Hematopoietic multipotent progenitor cell (in vitro differentiated cells): Measurements from ENCODE around the gene PREP. TPM values are rescaled to one million over a fixed set of nuclear protein-coding genes. Genes with fewer than 3 reads are reported as not detected.
"Not testable (repeated sequence)": the region's sequence is repeated elsewhere in the genome, so short reads cannot be mapped to it uniquely, and the experiment has no call there.

ENCODE experiments used
- DNase-seq, 3 donors: peaks; one replicate each; pipeline ENCODE4 v3.0.0-alpha.2; 2011 to 2015; ENCODE audit warnings: low read depth in 2 of 3, low spot score in 2 of 3
- total RNA-seq: library from RNA; depleted of rRNA; stranded (reverse); fragments of >200 nt; gene quantifications from one replicate; pipeline ENCODE4 v1.2.3, GENCODE V29; 2012

Gene PREP
- total RNA-seq, 1 donor, result 14.8 TPM

DNA sequence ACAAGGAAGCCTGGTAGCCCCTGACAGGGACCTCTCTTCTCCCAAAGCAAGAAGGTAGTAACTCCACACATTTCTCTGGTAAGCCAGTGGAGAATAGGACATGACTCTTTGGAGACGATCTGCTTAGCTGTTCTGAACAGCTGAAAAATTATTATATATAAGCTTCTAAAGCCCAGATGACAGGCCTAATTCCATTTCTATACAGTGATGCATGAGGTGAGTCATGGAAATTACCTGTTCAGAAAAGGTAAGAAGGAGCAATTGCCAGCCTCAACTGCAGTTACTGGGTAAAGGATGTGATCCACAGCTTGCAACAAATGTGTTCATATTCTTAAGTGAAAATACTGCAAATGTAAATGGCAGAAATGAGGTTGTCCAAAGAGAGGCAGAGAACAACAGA, 54.0 kb downstream of the PREP start:
- DNase-seq, result no peak

DNA sequence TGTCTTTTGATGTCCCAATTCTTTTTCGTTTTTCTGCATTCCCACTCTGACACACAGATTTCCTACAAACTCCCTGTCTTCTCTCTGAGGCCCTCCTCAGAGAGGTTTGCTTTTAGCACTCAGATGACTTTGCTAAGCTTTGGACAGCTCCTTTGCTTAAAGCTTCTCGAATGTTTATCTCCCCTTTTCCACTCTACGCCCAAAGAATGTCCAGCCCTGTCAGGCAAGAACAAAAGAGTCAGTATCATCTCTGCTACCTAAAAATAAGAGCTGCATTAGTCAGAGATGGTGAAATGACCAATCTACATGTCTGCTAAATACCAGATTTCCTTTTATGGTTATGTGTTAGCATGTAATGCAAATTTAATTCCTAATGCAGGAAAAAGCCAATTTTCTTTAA, 56.8 kb downstream of the PREP start:
- no peak for DNase-seq

DNA sequence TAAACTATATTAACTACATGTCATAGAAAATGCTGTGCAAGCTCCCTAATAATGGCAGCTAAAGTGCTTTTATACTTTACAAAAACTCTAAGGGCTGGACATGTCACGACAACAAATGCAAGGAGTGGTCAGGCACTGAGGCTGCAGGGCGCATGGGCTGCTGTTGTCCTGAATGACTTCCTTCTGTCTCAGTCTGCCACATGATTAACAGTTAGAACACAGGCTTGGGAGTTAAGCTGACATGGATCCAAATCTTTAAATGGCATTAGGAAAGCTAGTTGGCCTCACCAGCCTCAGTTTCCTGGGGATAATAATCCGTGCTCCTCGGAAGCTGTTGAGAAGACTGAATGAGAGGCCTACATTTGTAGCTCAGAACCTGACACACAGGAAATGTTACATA, 57.4 kb downstream of the PREP start:
- no peak for DNase-seq

DNA sequence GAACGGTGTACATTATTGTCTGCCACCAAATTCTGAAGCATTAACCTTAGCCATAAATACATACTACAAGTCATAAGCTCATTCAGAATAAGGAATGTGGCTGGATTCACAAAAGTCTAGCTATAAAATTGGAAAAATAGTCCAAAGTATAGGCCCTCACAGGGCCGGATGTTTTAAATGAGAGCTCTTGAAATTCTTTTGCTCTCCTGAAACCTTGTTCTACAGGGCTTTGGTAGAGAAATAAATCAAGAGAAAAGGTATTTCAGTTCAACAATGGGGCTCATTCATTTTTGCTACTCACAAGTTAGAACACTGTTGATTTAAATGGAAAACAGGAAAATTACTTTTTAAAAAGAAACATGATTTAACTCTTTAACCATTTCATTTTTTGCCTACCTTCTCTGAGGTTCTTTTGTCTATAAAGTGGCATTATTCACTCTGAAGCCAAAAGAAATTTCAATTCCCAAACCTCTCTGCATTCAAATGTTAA, 58.0 kb downstream of the PREP start:
- no peak for DNase-seq

DNA sequence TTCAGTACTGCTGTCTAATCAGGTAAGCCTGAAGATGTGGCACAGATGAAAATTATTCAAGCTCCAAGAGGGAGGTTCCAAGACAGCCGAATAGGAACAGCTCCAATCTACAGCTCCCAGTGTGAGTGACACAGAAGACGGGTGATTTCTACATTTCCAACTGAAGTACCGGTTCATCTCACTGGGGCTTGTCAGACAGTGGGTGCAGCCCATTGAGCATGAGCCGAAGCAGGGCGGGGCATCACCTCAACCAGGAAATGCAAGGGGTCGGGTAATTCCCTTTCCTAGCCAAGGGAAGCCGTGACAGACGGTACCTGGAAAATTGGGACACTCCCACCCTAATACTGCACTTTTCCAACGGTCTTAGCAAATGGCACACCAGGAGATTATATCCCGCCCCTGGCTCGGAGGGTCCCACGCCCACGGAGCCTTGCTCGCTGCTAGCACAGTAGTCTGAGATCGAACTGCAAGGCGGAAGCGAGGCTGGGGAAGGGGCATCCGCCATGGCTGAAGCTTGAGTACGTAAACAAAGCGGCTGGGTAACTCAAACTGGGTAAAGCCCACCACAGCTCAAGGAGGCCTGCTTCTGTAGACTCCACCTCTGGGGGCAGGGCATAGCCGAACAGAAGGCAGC, 64.4 kb downstream of the PREP start:
- DNase-seq, result not testable (repeated sequence)

DNA sequence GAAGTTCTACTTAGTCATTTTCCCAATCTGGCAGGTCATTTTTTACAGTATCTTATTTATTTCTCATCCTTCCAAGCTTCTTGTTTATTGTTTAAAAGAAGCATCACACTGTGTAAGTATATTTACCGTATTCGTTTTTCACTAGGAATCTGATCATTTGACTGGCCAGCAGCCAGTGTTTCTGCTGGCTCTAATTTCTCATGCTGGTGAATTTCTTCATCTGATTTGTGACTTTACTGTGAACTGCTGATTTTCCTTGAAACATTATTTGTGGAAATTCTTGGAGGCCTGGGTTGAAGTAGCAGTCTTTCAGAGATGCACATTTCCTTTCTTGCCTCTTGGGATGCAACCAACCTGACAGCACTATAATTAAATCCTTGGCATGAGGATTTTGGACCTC, 65.9 kb downstream of the PREP start:
- DNase-seq, result no peak

DNA sequence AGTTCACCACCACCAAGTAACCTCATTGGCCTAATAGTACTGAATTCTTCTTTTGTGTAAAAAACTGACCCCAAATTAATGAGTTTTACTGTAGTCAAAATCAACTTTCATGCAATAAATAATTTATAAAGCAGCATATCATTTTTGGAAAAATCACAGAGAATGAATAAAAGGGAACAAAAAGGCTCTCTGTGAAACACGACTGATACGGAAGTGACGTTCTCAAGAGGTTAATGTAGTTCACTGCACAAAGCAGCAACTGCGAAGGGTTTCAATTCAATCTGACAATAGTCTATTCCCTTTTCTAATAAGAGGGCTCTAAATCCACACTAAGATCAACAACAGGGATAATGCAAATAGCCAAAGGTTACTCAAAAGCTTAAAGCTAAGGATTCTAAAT, 70.3 kb downstream of the PREP start:
- DNase-seq, result no peak

DNA sequence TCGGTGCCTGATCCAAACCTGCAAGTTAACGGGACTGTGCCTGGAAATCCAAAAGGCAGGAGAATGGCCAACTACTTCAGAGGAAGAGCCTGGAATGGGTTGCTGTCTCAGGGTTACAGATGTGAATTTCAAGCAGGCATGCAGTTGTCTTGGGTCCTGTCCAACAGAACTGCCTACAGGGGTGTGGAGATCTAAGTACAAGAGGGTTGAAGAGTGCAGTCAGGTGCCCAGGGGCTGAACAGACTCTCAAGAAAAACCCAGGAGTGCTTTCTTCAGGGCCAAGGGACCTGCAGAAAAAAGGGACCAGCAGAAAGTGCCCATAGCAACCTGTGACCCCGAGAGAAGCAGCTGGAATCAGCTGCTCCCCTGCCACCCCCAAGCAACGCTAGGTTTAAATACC, 71.0 kb downstream of the PREP start:
- no peak for DNase-seq

DNA sequence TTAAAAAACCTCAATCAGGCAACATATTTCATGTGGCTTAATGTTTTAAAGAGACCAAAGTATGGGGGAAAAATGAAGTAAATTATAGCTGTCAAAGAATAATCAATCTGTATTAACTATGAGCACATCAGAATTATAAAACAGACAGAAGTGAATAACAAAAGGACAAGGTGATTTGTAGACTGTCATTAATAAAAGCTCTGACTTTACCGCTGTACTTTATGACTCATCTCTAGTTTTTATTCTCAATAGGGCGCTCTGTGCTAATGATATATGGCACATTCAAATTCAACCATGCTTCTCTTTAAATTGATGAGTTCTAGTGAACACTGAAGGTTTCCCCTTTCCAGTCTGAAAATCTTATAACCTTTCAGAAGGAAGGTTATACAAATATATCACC, 72.0 kb downstream of the PREP start:
- no peak for DNase-seq

DNA sequence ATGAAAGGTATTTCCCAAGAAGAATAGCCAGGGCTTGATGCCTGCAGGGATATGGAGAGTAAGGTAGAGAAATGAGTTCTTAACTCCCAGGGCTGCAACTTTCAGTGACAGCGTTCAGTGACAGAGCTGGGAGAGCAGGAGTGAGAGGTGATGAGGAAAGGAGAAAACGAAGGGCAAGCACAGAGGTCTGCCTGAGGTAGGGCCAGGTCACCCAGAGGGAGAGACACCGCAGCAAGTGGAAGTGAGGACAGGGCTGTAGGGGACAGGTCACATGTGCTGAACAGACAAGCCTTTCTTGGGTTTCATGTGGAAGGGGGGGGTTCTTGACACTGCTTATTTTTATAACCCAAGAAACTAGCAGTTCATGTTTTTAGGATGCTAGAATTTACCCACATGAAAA, 72.5 kb downstream of the PREP start:
- DNase-seq, result no peak

DNA sequence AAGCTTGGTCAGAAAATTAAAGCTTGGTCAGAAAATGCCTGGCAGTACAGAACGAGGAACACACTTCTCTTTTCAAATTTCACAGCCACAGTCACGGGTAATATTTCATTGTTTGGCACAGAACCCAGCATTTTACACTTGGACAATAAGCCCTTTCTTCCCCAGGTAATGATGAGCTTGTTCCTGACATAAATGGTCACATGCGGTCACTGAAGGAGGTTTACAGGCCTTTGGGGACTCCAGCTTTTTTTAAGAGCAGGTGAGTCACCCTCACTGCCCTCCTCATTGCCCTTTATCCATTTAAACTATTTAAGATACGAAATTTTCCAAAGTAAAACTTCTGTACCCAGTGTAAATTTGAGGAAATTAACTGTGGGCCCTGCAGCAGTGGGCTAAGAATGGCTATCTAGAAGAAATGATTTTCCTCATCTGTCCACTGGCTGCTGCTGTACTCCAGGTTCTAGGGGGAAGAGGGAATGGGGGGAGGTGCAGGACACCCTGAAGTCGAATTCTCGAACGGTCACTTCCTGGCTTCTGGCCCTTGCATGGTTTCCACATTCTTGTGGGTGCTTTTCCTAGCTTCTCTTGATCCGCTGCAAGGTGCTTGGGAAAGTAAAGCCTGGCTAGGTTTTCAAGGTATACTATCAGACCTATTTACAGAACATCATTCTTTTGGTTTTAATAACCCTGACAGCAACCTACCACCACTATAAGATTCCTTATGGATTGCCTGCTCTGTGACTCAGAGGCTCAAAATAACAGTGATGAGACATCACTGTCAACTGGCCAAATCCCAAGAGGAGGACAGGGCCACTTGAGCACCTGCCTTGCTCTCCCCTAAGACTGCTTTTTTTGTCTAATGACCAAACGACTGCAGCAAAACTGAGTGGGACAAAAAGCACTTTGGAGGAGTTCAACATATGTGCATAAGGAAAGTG, 75.8 kb downstream of the PREP start:
- no peak for DNase-seq

DNA sequence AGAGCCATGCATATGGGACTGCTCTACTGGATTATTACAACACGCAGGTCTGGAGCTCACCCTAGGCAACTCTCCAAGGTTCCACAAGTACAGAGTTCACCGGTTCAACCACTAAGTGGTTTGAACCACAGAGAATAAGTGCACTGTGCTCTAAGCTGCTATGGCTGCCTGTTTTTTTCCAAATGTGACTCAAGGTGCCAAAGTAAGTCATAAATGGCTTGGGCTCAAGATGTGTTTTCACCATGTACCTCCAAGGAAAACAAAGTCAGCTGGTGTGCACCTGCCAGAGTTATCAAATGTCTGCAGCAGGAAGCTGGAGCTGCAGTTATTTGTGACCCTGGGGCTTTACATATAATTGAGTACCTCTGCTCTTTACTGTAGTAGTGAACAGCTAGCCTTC, 76.7 kb downstream of the PREP start:
- no peak for DNase-seq

DNA sequence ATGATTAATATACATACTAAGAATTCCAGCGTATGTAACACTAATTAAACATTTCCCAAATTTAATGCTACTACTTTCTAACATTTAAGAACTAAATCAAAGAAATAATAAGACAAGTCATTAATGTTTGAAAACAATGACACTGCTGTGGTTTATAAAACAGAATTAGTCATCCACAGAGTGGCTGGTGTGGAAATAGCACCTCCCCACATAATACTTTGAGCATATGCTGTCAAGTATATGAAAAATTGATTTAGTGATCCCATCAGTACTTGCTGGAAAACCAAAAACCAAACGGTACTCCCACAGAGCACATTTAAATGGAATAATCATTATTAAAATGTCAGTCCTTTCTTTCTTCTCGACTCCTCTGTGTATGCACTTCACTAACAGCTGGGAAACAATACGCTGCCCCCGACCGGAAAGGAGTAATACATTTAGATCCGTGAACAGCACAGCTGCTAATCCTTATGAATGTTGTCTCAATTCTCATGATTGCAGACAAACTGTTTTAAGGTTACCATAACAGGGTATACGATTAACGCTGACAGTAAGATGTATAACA, 78.4 kb downstream of the PREP start:
- no peak for DNase-seq

DNA sequence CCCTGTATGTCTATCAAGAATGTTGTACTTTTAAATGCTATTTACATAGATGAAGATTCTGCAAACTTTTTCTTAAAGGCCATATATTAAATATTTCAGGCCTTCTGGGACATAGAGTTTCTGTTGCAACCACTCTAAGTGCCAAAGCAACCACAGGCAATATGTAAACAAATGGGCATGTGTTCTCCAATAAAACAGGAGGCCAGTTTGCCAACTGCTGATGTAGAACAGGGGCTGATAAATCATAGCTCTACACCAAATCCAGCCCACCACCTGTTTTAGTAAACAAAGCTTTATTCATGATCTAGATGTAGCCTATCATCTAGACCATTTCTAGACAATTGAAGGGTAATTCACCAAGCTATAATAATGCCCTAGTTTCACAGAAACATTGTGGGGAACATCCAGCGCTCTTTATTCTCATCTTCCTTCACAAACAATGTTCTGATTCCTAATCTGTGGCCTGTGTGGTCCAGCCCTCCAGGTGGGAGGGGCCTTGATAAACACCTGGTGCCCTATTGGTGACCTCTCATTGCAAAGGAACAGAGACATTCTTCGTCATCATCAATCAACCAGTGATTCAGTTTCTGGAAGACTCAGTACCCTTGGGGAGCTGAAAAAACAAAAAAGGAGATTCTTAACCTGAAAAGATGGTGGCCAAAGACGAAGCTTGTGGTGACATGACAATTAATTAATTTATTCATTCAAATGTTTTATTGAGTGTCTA, 80.2 kb downstream of the PREP start:
- DNase-seq, result no peak

DNA sequence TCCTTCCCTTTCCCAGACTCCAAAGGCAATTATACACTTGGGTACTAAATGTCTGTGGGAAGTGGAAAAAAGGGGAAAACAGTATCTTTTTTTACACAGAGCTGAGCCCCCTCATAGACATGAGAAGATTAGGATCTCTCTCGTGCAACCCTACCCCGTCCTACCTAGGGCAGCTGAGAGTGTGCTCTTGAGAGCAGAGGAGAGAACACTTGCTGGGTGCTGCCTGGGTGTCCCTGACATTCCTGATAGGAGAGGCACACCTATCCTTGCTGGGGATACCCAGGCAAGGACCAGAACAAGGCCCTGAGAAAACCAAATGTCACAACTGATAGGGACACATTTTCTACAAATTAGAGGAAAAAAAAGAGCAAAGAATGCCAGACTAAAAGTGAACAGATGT, 81.2 kb downstream of the PREP start:
- DNase-seq, result no peak

DNA sequence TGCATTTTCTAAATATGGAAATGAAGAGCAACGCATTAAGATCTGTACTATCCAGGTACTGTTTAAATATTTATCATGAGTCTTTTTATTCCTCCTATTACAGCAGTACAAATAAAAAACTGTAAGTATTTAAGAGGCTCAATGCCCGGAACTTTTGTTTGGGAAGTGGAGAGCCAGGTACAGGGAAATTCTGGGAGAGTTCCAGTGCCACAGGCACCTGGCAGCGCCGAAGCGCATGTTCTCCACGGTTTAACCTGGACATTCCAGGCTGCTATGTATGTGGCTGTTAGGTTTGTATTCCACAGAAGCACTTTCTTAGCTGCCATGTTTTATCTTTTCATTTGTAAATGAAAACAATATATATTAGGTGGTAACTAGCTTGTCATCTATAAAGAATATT, 81.7 kb downstream of the PREP start:
- DNase-seq, result no peak

DNA sequence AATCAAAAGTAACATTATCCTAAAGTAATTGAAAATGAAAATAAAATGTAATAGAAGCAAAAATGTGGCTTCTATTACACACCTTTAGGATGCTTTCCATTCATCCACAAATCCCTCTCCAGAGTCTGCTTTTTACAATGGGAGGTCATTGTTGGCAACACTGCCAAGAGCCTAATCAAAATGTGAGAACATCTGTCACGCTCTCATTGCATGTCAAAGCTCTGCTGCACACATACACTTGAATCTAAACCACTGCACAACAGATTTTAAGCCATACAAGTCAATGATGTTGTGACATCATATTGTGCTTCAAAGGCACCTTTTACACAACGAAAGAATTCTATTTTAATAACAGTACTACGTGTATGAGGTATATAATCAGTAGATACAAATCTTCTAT, 82.1 kb downstream of the PREP start:
- no peak for DNase-seq

DNA sequence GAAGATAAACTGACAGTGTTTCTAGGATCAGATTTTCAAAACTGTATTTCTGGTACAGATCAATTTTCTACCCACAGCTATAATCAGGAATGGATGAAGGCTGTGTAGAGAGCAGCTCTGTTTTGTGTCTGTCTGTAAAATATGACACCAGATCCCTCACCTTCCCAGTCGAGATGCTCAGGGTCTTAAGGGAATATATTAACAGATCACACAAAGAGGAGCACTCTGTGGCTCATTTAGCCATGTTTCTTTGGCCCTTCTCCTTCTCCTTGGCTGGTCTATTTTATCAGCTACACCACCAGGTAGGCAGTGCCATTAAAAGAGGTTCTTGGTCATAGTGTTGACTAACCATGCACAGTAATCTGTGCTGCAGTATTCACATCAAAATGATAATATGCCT, 82.6 kb downstream of the PREP start:
- no peak for DNase-seq

DNA sequence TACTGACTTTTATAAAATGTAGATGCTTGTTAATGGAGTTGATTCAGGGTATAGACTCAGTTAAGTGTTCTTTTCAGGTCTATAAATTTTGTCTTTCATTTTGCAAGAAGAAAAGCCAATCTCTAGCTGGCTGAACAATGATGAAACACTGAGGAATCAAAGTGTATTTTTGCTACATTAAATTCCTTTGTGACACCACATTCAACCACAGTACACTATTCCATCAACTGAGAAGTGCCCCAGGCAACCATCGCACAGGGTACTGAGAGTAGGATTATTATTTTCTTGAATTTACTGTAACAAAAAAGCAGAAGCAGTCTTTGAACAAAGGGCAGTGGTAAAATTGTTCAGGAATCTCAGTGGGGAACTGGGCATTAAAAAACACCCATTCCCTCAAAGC, 83.6 kb downstream of the PREP start:
- no peak for DNase-seq

DNA sequence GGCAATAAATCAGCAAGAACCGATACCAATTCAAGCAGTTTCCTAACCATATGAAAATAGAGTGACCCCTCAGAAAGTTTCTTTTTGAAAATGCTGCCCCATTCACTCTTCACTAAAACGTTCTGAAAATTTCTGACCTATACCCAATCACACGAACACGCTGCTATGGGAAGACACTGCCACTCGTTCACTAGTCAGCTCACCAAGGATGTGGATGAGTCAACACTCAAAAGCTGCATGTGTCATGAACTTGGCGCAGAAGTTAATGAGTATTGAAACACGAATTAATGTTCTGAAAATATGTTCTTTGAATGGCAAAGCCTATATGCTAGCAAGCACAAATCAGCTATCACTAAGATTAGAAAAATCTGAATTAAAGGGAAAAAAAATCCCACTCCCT, 84.2 kb downstream of the PREP start:
- no peak for DNase-seq
